Measurements from ENCODE around the gene MCTP1. TPM values are rescaled to one million over a fixed set of nuclear protein-coding genes. Genes with fewer than 3 reads are reported as not detected.

The MCTP1 gene
- total RNA-seq, 1 experiment from 2014 or later: 2.5 TPM

DNA sequence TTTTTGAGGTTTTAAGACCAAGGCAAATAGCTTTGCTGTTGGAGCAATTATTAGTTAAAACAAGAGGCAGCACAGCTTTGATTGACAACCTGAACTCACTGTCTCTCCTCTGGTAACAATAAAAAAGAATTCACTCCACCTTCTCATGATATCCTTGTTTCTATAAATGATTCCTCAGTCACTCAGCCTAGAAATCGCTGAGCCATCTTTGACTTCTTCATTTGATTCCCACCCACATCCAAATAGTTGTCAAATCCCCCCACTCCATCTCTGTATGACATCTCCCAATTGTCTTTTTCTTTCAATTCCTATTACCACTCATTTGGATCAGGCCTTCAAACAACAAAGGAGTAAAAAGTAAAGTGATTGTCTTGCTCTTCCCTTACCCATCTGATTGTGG lies 266.4 kb downstream of the MCTP1 start:
- no peak overlapping the region for H3K4me3 Mint-ChIP-seq
- Histone ChIP-seq H3T11ph (ENCODE audit: low read length) (no peak overlapping the region), H2BK12ac (ENCODE audit: insufficient read length, low read depth, low read length) (no peak overlapping the region), H2BK120ac (ENCODE audit: low read depth, low read length, poor library complexity, severe bottlenecking) (no peak overlapping the region), H2BK15ac (ENCODE audit: low read depth, low read length) (no peak overlapping the region), H3K56ac (ENCODE audit: insufficient read length, low read depth, low read length) (no peak overlapping the region), H3K9ac (ENCODE audit: extremely low read depth, insufficient read length, low read length) (no peak overlapping the region), H4K91ac (ENCODE audit: insufficient read length, low read depth, low read length) (no peak overlapping the region), H4K8ac (replicated peaks; ENCODE audit: insufficient read length, low read depth, low read length) (no peak overlapping the region), H3K27ac (ENCODE audit: insufficient read length, low read depth, low read length) (no peak overlapping the region), H3K18ac (ENCODE audit: insufficient read length, low read depth, low read length) (no peak overlapping the region), H2AFZ (ENCODE audit: low read length) (no peak overlapping the region), H4K5ac (ENCODE audit: insufficient read length, low read depth, low read length) (no peak overlapping the region), H3K4ac (ENCODE audit: low read depth, low read length) (no peak overlapping the region), H3K9me3 (ENCODE audit: control insufficient read depth, low read depth, low read length) (no peaks in the 10 kb centered on the region), H3K27me3 (ENCODE audit: insufficient read depth, low read length) (no peaks in the 10 kb centered on the region), H3K14ac (ENCODE audit: insufficient read depth, low read length) (no peak overlapping the region), H3K4me2 (ENCODE audit: insufficient read depth, insufficient read length, low read length) (no peak overlapping the region), H4K20me1 (ENCODE audit: control insufficient read depth, insufficient read depth, insufficient read length) (no peaks in the 10 kb centered on the region), H3K4me1 (ENCODE audit: insufficient read depth, low read length) (no peaks in the 10 kb centered on the region), H3K79me2 (ENCODE audit: insufficient read depth, low read length) (no peaks in the 10 kb centered on the region), H3K23ac (ENCODE audit: insufficient read length, low read depth, low read length) (no peak overlapping the region), H3K79me1 (ENCODE audit: insufficient read depth, low read depth, low read length, poor library complexity, severe bottlenecking) (no peaks in the 10 kb centered on the region), H2BK20ac (ENCODE audit: low read depth, low read length, poor library complexity, severe bottlenecking) (no peak overlapping the region), H3K23me2 (ENCODE audit: insufficient read length, low read depth, low read length, poor library complexity, severe bottlenecking) (no peaks in the 10 kb centered on the region), H2BK5ac (ENCODE audit: insufficient read length, low read length) (no peak overlapping the region), H2AK5ac (ENCODE audit: insufficient read length, low read length) (no peak overlapping the region)
- H3K36me3 Mint-ChIP-seq (ENCODE audit: insufficient read depth in 1 of 3, low read depth in 3 of 3): no peaks in the 10 kb centered on the region
- no peak for DNase-seq
- no peaks in the 10 kb centered on the region for H3K9me3 Mint-ChIP-seq
- 0 out of 4 replicates have a peak, but pooled peaks cover 0 to 3% of the 10 kb centered on the region in 2 experiments for H3K4me1 Mint-ChIP-seq
- H3K27ac Mint-ChIP-seq: no peak overlapping the region
- no peaks in the 10 kb centered on the region for H3K27me3 Mint-ChIP-seq (ENCODE audit: low read depth)
- no CpG with 5 or more reads among the region's 1 CpG for WGBS (ENCODE audit: extremely low coverage, insufficient read length, low lambda C conversion rate)
- TF ChIP-seq, protein P1, sequence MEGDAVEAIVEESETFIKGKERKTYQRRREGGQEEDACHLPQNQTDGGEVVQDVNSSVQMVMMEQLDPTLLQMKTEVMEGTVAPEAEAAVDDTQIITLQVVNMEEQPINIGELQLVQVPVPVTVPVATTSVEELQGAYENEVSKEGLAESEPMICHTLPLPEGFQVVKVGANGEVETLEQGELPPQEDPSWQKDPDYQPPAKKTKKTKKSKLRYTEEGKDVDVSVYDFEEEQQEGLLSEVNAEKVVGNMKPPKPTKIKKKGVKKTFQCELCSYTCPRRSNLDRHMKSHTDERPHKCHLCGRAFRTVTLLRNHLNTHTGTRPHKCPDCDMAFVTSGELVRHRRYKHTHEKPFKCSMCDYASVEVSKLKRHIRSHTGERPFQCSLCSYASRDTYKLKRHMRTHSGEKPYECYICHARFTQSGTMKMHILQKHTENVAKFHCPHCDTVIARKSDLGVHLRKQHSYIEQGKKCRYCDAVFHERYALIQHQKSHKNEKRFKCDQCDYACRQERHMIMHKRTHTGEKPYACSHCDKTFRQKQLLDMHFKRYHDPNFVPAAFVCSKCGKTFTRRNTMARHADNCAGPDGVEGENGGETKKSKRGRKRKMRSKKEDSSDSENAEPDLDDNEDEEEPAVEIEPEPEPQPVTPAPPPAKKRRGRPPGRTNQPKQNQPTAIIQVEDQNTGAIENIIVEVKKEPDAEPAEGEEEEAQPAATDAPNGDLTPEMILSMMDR (conservative IDR thresholded peaks at IDR 0.05): no peak

All from H9 (cell line).